GM19395 (cell line): Measurements from ENCODE around the gene PAIP2B.
A peak's percentile ranks its signal among the peaks of the same experiment; 100 is the strongest.
"Not testable (repeated sequence)": the region's sequence is repeated elsewhere in the genome, so short reads cannot be mapped to it uniquely, and the experiment has no call there.

Experiments
- ATAC-seq: cut with Tn5 transposase; IDR thresholded peaks from one replicate; pipeline ENCODE4 v1.9.1; 2021; ENCODE audit warnings: mild to moderate bottlenecking, moderate library complexity; ENCODE audit not compliant: unreplicated experiment

PAIP2B gene

GRCh38 chr2:71220743-71221142 lies 6.2 kb downstream of the PAIP2B start:
- no peak for ATAC-seq

- ATAC-seq: no peak
These were observed 10.4 kb downstream of the PAIP2B start for GRCh38 chr2:71216501-71216900.

GRCh38 chr2:71215447-71215846 lies 11.5 kb downstream of the PAIP2B start:
- ATAC-seq: no peak

GRCh38 chr2:71212336-71212735 lies 14.6 kb downstream of the PAIP2B start:
- no peak for ATAC-seq

GRCh38 chr2:71210292-71210691 lies 16.6 kb downstream of the PAIP2B start:
- no peak for ATAC-seq

- no peak for ATAC-seq
These were observed 18.1 kb downstream of the PAIP2B start for GRCh38 chr2:71208756-71209155.

GRCh38 chr2:71207601-71208000 lies 19.3 kb downstream of the PAIP2B start:
- ATAC-seq: no peak

GRCh38 chr2:71206271-71206670 lies 20.6 kb downstream of the PAIP2B start:
- no peak for ATAC-seq

- no peak for ATAC-seq
These were observed 35.3 kb downstream of the PAIP2B start for GRCh38 chr2:71191570-71191943.

- no peak for ATAC-seq
These were observed 36.0 kb downstream of the PAIP2B start for GRCh38 chr2:71190656-71191569.

- ATAC-seq: no peak
These were observed 39.3 kb downstream of the PAIP2B start for GRCh38 chr2:71187589-71187988.

GRCh38 chr2:71186973-71187372 lies 39.9 kb downstream of the PAIP2B start:
- no peak for ATAC-seq

- ATAC-seq: not testable (repeated sequence)
These were observed 43.4 kb downstream of the PAIP2B start for GRCh38 chr2:71183306-71184115.

- no peak for ATAC-seq
These were observed 45.6 kb downstream of the PAIP2B start for GRCh38 chr2:71181316-71181715.

GRCh38 chr2:71178836-71179235 lies 48.1 kb downstream of the PAIP2B start:
- ATAC-seq: not testable (repeated sequence)

GRCh38 chr2:71174207-71174606 lies 52.7 kb downstream of the PAIP2B start:
- ATAC-seq: no peak

- ATAC-seq: no peak
These were observed 53.8 kb downstream of the PAIP2B start for GRCh38 chr2:71173096-71173495.

GRCh38 chr2:71166812-71167211 lies 60.1 kb downstream of the PAIP2B start:
- ATAC-seq: no peak

GRCh38 chr2:71157124-71157793 lies 69.6 kb downstream of the PAIP2B start:
- ATAC-seq: peak; percentile 62

- no peak for ATAC-seq
These were observed 70.3 kb downstream of the PAIP2B start for GRCh38 chr2:71156573-71156972.

- no peak for ATAC-seq
These were observed 71.1 kb downstream of the PAIP2B start for GRCh38 chr2:71155846-71156245.
